ENCODE measurements around the gene SREK1IP1.
"Not testable (repeated sequence)": the region's sequence is repeated elsewhere in the genome, so short reads cannot be mapped to it uniquely, and the experiment has no call there.

SREK1IP1 gene

GRCh38 chr5:64700765-64701164 lies 67.7 kb downstream of the SREK1IP1 start (continued):
- TF ChIP-seq SNAI2 (CRISPR knock-in tag; IDR thresholded peaks at IDR 0.05) (no peak), BACH2 (CRISPR knock-in tag; IDR thresholded peaks at IDR 0.05; ENCODE audit: borderline replicate concordance) (no peak), TOX (CRISPR knock-in tag; IDR thresholded peaks at IDR 0.05; ENCODE audit: borderline replicate concordance) (no peak)

GRCh38 chr5:64696414-64696813 lies 72.1 kb downstream of the SREK1IP1 start:
- ATAC-seq, result not testable (repeated sequence)

- TF ChIP-seq ZFP30 (CRISPR knock-in tag; IDR thresholded peaks at IDR 0.05), result no peak
- TF ChIP-seq CSRNP3 (CRISPR knock-in tag; IDR thresholded peaks at IDR 0.05), result no peak
- TF ChIP-seq PATZ1 (CRISPR knock-in tag; IDR thresholded peaks at IDR 0.05; ENCODE audit: borderline replicate concordance), result no peak
- no peak for TF ChIP-seq TSHZ2 (CRISPR knock-in tag; IDR thresholded peaks at IDR 0.05)
- no peak for TF ChIP-seq TOX (CRISPR knock-in tag; IDR thresholded peaks at IDR 0.05; ENCODE audit: borderline replicate concordance)
- no peak for TF ChIP-seq ZNF565 (CRISPR knock-in tag; conservative IDR thresholded peaks at IDR 0.05; ENCODE audit: low read depth)
- TF ChIP-seq TCF4 (CRISPR knock-in tag; IDR thresholded peaks at IDR 0.05; ENCODE audit: borderline replicate concordance), result no peak
- no peak for TF ChIP-seq ZNF70 (CRISPR knock-in tag; IDR thresholded peaks at IDR 0.05)
- ATAC-seq, result no peak
These were observed 74.9 kb downstream of the SREK1IP1 start for GRCh38 chr5:64693636-64694035.

GRCh38 chr5:64691291-64691690 lies 77.2 kb downstream of the SREK1IP1 start:
- no peak for ATAC-seq

More at GRCh38 chr5:64691291-64691690, 77.2 kb downstream of the SREK1IP1 start:
- TF ChIP-seq CREB5 (CRISPR knock-in tag; IDR thresholded peaks at IDR 0.05; ENCODE audit: low read depth) (no peak), CSDC2 (CRISPR knock-in tag; IDR thresholded peaks at IDR 0.05) (no peak), POU6F1 (CRISPR knock-in tag; IDR thresholded peaks at IDR 0.05; ENCODE audit: borderline replicate concordance, low read depth) (no peak), TSHZ2 (CRISPR knock-in tag; IDR thresholded peaks at IDR 0.05) (no peak), OSR1 (CRISPR knock-in tag; IDR thresholded peaks at IDR 0.05) (no peak), ISL1 (CRISPR knock-in tag; IDR thresholded peaks at IDR 0.05) (no peak), PPARA (CRISPR knock-in tag; IDR thresholded peaks at IDR 0.05; ENCODE audit: borderline replicate concordance) (no peak), BACH2 (CRISPR knock-in tag; IDR thresholded peaks at IDR 0.05; ENCODE audit: borderline replicate concordance) (no peak), TOX (CRISPR knock-in tag; IDR thresholded peaks at IDR 0.05; ENCODE audit: borderline replicate concordance) (no peak), ESRRG (CRISPR knock-in tag; IDR thresholded peaks at IDR 0.05) (no peak), GLIS3 (CRISPR knock-in tag; IDR thresholded peaks at IDR 0.05) (no peak)

Measured in SK-N-SH treated with all-trans-retinoic acid at 6 μM for 48 hours (cell line).